ENCODE measurements around the gene AGMO.

DNA sequence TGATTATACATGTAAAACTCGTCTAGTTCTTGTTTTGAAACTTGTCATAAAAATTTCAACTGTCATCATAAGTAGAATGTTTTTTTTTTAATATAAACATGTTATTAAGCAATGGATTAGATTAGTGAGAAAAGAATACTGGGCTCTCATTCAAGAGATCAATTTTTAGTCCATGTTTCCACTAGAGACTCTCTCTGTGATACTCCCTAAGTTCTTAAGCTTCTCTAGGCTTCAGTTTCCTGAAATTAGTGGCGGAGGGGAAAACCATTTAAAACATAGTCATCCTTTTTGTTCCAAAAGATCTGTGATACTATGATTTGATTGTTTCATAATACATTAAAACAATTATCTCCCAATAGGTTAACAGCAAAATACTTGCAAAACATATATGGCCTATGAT, 142.2 kb downstream of the AGMO start:
- TF ChIP-seq CTCF (conservative IDR thresholded peaks at IDR 0.05; ENCODE audit: low read depth in 2 of 2) (no peak), NANOG (IDR thresholded peaks at IDR 0.05; ENCODE audit: borderline replicate concordance) (no peak), POLR2AphosphoS5 (IDR thresholded peaks at IDR 0.05; ENCODE audit: low read depth) (no peak), EZH2 (IDR thresholded peaks at IDR 0.05; ENCODE audit: low read depth, unreplicated experiment) (no peak), CREB1 (CRISPR knock-in tag; IDR thresholded peaks at IDR 0.05; ENCODE audit: low read depth) (no peak), REST (IDR thresholded peaks at IDR 0.05; ENCODE audit: unreplicated experiment) (no peak), EZH2phosphoT487 (IDR thresholded peaks at IDR 0.05; ENCODE audit: unreplicated experiment) (no peak), ZNF114 (CRISPR knock-in tag; IDR thresholded peaks at IDR 0.05) (no peak), ETS1 (IDR thresholded peaks at IDR 0.05) (no peak), JUNB (IDR thresholded peaks at IDR 0.05; ENCODE audit: unreplicated experiment) (no peak)
